Measurements from ENCODE around the gene ABCC9. TPM values are rescaled to one million over a fixed set of nuclear protein-coding genes. Genes with fewer than 3 reads are reported as not detected.

The ABCC9 gene
- total RNA-seq, 1 donor from 2014 or later = 2.6 TPM

DNA sequence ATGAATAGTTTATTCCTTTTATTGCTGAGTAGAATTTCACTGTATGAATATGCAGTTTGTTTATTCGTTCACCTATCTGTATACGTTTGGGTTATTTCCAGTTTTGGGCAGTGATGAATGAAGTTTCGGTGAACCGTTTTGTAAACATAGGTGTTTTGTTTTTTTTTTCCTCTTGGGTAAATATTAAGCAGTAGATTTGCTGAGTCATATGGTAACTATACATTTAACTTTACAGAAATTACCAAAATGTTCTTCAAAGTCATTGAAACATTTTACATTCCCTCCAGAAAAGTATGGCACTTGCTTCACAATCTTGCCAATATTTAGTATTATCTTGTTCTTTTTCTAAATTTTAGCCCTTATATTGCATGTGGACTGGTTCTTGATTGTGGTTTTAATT is 3.8 kb upstream of the ABCC9 start:
- Mint-ChIP-seq H3K4me3 (no peak overlapping the region), H3K27ac (no peak overlapping the region), H3K4me1 (ENCODE audit: unreplicated experiment) (no peaks in the 10 kb centered on the region), H3K9me3 (peaks cover 12% of the 10 kb centered on the region), H3K36me3 (no peaks in the 10 kb centered on the region), H3K27me3 (peaks cover 73% of the 10 kb centered on the region)
- no peak for DNase-seq (ENCODE audit: extremely low spot score, unreplicated experiment)
- no peak for TF ChIP-seq CTCF (conservative IDR thresholded peaks at IDR 0.05)

DNA sequence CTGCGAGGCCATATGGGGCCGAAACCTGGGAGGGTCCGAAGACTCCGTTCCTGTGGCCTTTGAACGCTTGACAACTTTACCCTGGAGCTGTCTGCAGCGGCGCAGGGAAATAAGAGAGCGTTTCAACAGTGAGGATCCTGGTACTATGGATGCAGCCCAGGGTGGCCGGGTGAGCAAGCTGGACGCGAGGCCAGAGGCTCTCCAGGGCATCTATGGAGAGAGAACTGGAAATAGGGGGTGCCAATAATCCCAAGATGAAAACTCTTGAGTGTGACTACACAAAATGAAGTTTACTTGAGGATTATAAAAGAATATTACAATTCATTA is 1.1 kb upstream of the ABCC9 start:
- no peak for TF ChIP-seq CTCF (conservative IDR thresholded peaks at IDR 0.05)
- Mint-ChIP-seq H3K36me3 (no peaks in the 10 kb centered on the region), H3K4me3 (no peak overlapping the region), H3K9me3 (peaks cover 10% of the 10 kb centered on the region), H3K4me1 (ENCODE audit: unreplicated experiment) (no peaks in the 10 kb centered on the region), H3K27ac (no peak overlapping the region), H3K27me3 (peaks cover 91% of the 10 kb centered on the region)
- DNase-seq (ENCODE audit: extremely low spot score, unreplicated experiment) = no peak

DNA sequence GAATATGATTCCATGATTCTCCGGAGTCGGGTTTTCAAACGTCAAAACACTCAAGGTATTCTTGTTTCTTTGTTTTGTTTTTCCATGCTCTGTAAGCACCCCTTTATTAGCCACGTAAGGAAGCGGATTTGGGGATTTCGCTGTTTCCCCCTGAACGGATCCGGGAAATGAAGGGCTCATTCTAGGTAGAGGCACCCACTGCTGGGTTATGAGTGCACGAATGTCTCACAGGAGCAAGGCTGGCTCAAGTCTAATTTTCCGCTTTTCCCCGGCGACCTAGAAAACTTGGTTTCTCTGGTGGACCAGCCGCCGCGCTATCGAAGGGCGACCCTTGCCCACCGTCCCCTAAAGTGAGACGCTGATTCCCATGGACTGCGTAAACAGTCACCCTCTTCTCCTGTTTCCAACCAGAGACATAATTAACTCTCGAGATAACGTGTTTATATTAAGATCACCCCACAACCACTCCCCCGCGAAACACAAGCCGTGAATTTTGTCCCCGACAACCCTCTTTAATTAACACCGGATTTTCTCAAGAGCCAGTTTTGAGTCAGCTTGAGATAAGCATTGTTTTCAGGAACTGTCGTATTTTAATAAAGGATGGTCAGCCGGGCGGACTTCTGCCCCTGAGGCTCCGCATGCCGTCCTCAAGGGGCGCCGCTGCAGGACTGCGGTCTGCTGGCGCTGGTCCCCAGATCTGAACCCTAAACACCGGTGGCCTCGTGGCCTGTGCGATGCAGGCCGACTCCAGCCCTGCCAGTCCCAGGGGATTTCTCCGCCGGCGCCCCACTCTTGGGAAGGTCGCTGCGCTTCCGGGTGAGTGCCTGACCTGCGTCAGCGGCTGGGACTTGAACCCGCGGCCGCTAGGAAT is 515 bp upstream of the ABCC9 start:
- Mint-ChIP-seq H3K4me1 (ENCODE audit: unreplicated experiment) (no peaks in the 10 kb centered on the region), H3K36me3 (no peaks in the 10 kb centered on the region), H3K27me3 (peaks cover 94% of the 10 kb centered on the region), H3K9me3 (peaks cover 6% of the 10 kb centered on the region), H3K27ac (peak overlapping the region; percentile 19), H3K4me3 (peak overlapping the region; percentile 85)
- TF ChIP-seq CTCF (conservative IDR thresholded peaks at IDR 0.05) = peak; percentile 64
- DNase-seq (ENCODE audit: extremely low spot score, unreplicated experiment) = no peak

- H3K27ac Mint-ChIP-seq = no peak overlapping the region
- H3K36me3 Mint-ChIP-seq = peaks cover 4% of the 10 kb centered on the region
- H3K4me3 Mint-ChIP-seq = peak overlapping the region; percentile 7
- no peak for TF ChIP-seq CTCF (conservative IDR thresholded peaks at IDR 0.05)
- H3K4me1 Mint-ChIP-seq (ENCODE audit: unreplicated experiment) = no peaks in the 10 kb centered on the region
- no peaks in the 10 kb centered on the region for H3K9me3 Mint-ChIP-seq
- DNase-seq (ENCODE audit: extremely low spot score, unreplicated experiment) = no peak
- peaks cover 93% of the 10 kb centered on the region for H3K27me3 Mint-ChIP-seq
Measured at GRCh38 chr12:21939435-21939834, 1.8 kb downstream of the ABCC9 start.

GRCh38 chr12:21938879-21939278 is 2.3 kb downstream of the ABCC9 start:
- TF ChIP-seq CTCF (conservative IDR thresholded peaks at IDR 0.05) = no peak
- H3K9me3 Mint-ChIP-seq = no peaks in the 10 kb centered on the region
- H3K4me3 Mint-ChIP-seq = no peak overlapping the region
- peaks cover 94% of the 10 kb centered on the region for H3K27me3 Mint-ChIP-seq
- DNase-seq (ENCODE audit: extremely low spot score, unreplicated experiment) = no peak
- H3K27ac Mint-ChIP-seq = no peak overlapping the region
- H3K4me1 Mint-ChIP-seq (ENCODE audit: unreplicated experiment) = no peaks in the 10 kb centered on the region
- peaks cover 4% of the 10 kb centered on the region for H3K36me3 Mint-ChIP-seq
